ENCODE measurements around the gene NDUFA11. TPM values are rescaled to one million over a fixed set of nuclear protein-coding genes. Genes with fewer than 3 reads are reported as not detected.
"Not testable (repeated sequence)": the region's sequence is repeated elsewhere in the genome, so short reads cannot be mapped to it uniquely, and the experiment has no call there.

Gene NDUFA11
- polyA plus RNA-seq, 6 donors from 2014 or later, result 288 to 317 (median 302) TPM

- H3K36me3 Mint-ChIP-seq, H3K4me1 Mint-ChIP-seq, DNase-seq, H3K4me3 Mint-ChIP-seq, H3K27ac Mint-ChIP-seq, H3K9me3 Mint-ChIP-seq: not testable (repeated sequence)
- H3K27me3 Mint-ChIP-seq, result peaks cover 4 to 26% (median 10%) of the 10 kb centered on the region in 3 donors
- peak; percentile 75 to 77 for ATAC-seq (ENCODE audit: low read depth in 2 of 2)
These were observed 19.4 kb downstream of the NDUFA11 start for GRCh38 chr19:5884065-5884811.

GRCh38 chr19:5883157-5883873 lies 20.3 kb downstream of the NDUFA11 start:
- not testable (repeated sequence) for ATAC-seq (ENCODE audit: low read depth in 2 of 2); H3K36me3 Mint-ChIP-seq; DNase-seq; H3K27ac Mint-ChIP-seq; H3K9me3 Mint-ChIP-seq; H3K4me3 Mint-ChIP-seq; H3K4me1 Mint-ChIP-seq
- peaks cover 4 to 23% (median 8%) of the 10 kb centered on the region in 3 donors for H3K27me3 Mint-ChIP-seq

- Mint-ChIP-seq H3K27ac (no peak overlapping the region), H3K36me3 (no peaks in the 10 kb centered on the region), H3K4me3 (peak overlapping the region in 1 of 8 donors; percentile 24), H3K4me1 (peaks cover 0 to 2% (median 0%) of the 10 kb centered on the region in 3 donors), H3K27me3 (peaks cover 4 to 24% (median 8%) of the 10 kb centered on the region in 3 donors), H3K9me3 (no peaks in the 10 kb centered on the region)
- DNase-seq (no peak), ATAC-seq (ENCODE audit: low read depth in 2 of 2) (no peak)
These were observed 21.1 kb downstream of the NDUFA11 start for GRCh38 chr19:5882421-5882968.

GRCh38 chr19:5881543-5882299 lies 21.9 kb downstream of the NDUFA11 start:
- H3K27ac Mint-ChIP-seq, result no peak overlapping the region
- ATAC-seq (ENCODE audit: low read depth in 2 of 2) (no peak), DNase-seq (no peak)
- H3K27me3 Mint-ChIP-seq, result peaks cover 4 to 28% (median 12%) of the 10 kb centered on the region in 3 donors
- no peak overlapping the region for H3K4me3 Mint-ChIP-seq
- no peaks in the 10 kb centered on the region for H3K36me3 Mint-ChIP-seq
- H3K4me1 Mint-ChIP-seq, result peaks cover 0 to 2% (median 0%) of the 10 kb centered on the region in 3 donors
- H3K9me3 Mint-ChIP-seq, result no peaks in the 10 kb centered on the region

- Mint-ChIP-seq H3K4me1 (peaks cover 0 to 2% (median 0%) of the 10 kb centered on the region in 3 donors), H3K4me3 (no peak overlapping the region), H3K27me3 (peaks cover 4 to 35% (median 19%) of the 10 kb centered on the region in 3 donors), H3K36me3 (no peaks in the 10 kb centered on the region), H3K27ac (no peak overlapping the region), H3K9me3 (no peaks in the 10 kb centered on the region)
- DNase-seq, result no peak
- no peak for ATAC-seq (ENCODE audit: low read depth in 2 of 2)
These were observed 22.9 kb downstream of the NDUFA11 start for GRCh38 chr19:5880604-5881078.

DNA sequence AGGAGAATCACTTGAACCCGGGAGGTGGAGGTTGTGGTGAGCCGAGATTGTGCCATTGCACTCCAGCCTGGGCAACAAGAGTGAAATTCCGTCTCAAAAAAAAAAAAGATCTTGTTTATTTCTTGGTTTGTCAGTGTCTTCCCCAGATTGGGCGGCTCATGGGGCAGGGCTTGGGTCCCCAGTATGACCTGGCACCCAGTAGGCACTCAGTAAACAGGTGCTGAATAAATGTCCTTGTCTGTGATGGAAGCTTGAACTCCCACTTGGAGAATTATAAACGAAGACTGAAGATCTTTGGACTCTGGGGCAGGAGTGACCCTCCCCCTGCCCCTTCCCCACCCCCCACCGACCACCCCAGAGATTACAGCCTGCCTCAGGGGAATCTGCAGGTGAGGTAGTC lies 23.4 kb downstream of the NDUFA11 start:
- DNase-seq, result no peak
- no peak for ATAC-seq (ENCODE audit: low read depth in 2 of 2)
- peaks cover 0 to 2% (median 0%) of the 10 kb centered on the region in 3 donors for H3K4me1 Mint-ChIP-seq
- H3K27me3 Mint-ChIP-seq, result peaks cover 4 to 32% (median 19%) of the 10 kb centered on the region in 3 donors
- no peak overlapping the region for H3K4me3 Mint-ChIP-seq
- no peak overlapping the region for H3K27ac Mint-ChIP-seq
- no peaks in the 10 kb centered on the region for H3K9me3 Mint-ChIP-seq
- no peaks in the 10 kb centered on the region for H3K36me3 Mint-ChIP-seq

GRCh38 chr19:5877882-5878281 lies 25.7 kb downstream of the NDUFA11 start:
- DNase-seq (no peak), ATAC-seq (ENCODE audit: low read depth in 2 of 2) (no peak)
- no peak overlapping the region for H3K4me3 Mint-ChIP-seq
- peaks cover 0 to 30% (median 19%) of the 10 kb centered on the region in 3 donors for H3K27me3 Mint-ChIP-seq
- no peak overlapping the region for H3K27ac Mint-ChIP-seq
- no peaks in the 10 kb centered on the region for H3K9me3 Mint-ChIP-seq
- H3K36me3 Mint-ChIP-seq, result no peaks in the 10 kb centered on the region
- H3K4me1 Mint-ChIP-seq, result no peaks in the 10 kb centered on the region

GRCh38 chr19:5877427-5877826 lies 26.2 kb downstream of the NDUFA11 start:
- ATAC-seq (ENCODE audit: low read depth in 2 of 2), result no peak
- no peak overlapping the region for H3K27ac Mint-ChIP-seq
- H3K9me3 Mint-ChIP-seq, result no peaks in the 10 kb centered on the region
- no peak overlapping the region for H3K4me3 Mint-ChIP-seq
- no peaks in the 10 kb centered on the region for H3K36me3 Mint-ChIP-seq
- peaks cover 0 to 30% (median 14%) of the 10 kb centered on the region in 3 donors for H3K27me3 Mint-ChIP-seq
- no peaks in the 10 kb centered on the region for H3K4me1 Mint-ChIP-seq
- DNase-seq, result no peak

DNA sequence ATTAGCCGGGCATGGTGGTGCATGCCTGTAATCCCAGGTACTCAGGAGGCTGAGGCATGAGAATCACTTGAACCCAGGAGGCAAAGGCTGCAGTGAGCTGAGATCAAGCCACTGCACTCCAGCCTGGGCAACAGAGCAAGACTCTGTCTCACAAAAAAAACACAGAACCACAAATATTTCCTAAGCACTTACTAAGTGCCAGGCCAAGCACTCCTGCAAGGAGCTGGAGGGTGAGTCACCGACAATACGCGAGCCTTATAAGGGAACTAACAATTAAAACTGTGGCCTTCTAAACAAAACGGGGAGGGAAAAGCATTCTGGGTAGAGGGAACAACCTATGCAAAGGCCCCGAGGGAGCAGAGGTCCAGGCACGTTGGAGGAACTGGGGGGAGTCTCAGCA lies 29.1 kb downstream of the NDUFA11 start:
- ATAC-seq (ENCODE audit: low read depth in 2 of 2); H3K9me3 Mint-ChIP-seq; H3K4me1 Mint-ChIP-seq; H3K36me3 Mint-ChIP-seq; H3K27ac Mint-ChIP-seq; DNase-seq: not testable (repeated sequence)
- peak overlapping the region in 2 of 8 donors; percentile 40 to 42 for H3K4me3 Mint-ChIP-seq
- H3K27me3 Mint-ChIP-seq, result peaks cover 0 to 23% (median 11%) of the 10 kb centered on the region in 3 donors

- Mint-ChIP-seq H3K27ac (no peak overlapping the region), H3K27me3 (peaks cover 0 to 18% (median 11%) of the 10 kb centered on the region in 3 donors), H3K9me3 (peaks cover 0 to 2% (median 0%) of the 10 kb centered on the region in 7 donors), H3K36me3 (no peaks in the 10 kb centered on the region), H3K4me3 (no peak overlapping the region), H3K4me1 (no peaks in the 10 kb centered on the region)
- ATAC-seq (ENCODE audit: low read depth in 2 of 2) (no peak), DNase-seq (no peak)
These were observed 29.9 kb downstream of the NDUFA11 start for GRCh38 chr19:5873617-5874199.

GRCh38 chr19:5870986-5871394 lies 32.6 kb downstream of the NDUFA11 start:
- no peak for DNase-seq
- Mint-ChIP-seq H3K4me3 (no peak overlapping the region), H3K36me3 (no peaks in the 10 kb centered on the region), H3K9me3 (peaks cover 0 to 2% (median 0%) of the 10 kb centered on the region in 7 donors), H3K27ac (no peak overlapping the region), H3K27me3 (peaks cover 0 to 10% (median under 1%) of the 10 kb centered on the region in 3 donors), H3K4me1 (no peaks in the 10 kb centered on the region)
- ATAC-seq (ENCODE audit: low read depth in 2 of 2), result no peak

DNA sequence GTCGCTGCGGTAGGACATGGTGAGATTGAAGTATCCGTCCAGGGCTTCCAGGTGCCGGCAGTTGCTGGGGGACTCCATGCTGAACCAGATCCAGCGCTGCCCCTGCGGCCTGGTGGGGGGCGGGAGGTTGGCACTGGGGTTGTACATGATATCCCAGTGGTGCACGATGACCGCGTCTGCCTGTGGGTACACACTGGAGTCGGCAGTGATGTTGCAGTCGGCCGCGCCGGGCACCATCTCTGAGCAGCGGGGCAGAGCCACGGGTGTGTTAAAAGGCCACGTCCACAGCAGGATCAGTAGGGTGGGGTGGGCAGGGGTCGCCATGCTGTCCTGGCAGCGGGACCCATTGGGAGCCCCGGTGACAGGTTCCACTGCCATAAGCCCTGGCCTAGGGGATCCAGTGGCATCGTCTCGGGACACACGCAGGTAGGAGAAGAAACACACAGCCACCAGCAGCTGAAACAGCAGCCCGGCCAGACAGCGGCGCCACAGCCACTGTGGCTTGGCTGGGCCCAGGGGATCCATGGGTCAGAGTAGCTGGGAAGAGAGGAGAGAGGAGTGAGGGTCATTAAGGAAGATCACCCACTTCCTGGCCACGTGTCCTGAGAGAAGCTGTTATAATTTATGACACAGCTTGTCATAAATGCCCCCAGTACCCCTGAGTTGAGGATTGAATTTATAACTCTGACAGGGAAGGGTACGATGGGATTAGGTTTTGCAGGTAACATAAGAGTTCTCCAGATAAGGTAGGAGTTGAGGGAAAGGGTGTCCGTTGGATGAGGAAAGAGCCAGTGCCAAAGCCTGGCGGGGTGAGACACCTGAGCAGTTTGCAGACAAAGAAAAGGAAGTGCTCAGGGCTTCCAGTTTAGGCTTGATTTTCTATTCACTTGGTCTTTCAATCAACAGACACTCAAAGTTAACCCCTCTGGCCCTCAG lies 36.1 kb downstream of the NDUFA11 start:
- H3K27me3 Mint-ChIP-seq, result peaks cover 0 to 23% (median 19%) of the 10 kb centered on the region in 3 donors
- H3K36me3 Mint-ChIP-seq, result no peaks in the 10 kb centered on the region
- ATAC-seq (ENCODE audit: low read depth in 2 of 2), result no peak
- peaks cover 0 to 2% (median 0%) of the 10 kb centered on the region in 7 donors for H3K9me3 Mint-ChIP-seq
- no peaks in the 10 kb centered on the region for H3K4me1 Mint-ChIP-seq
- no peak overlapping the region for H3K4me3 Mint-ChIP-seq
- DNase-seq, result no peak
- H3K27ac Mint-ChIP-seq, result no peak overlapping the region

Data from naive B cell (primary cell).